Bronchial epithelial cell (primary cell): ENCODE results near the gene ACP2. TPM values are rescaled to one million over a fixed set of nuclear protein-coding genes. Genes with fewer than 3 reads are reported as not detected.
A peak's percentile ranks its signal among the peaks of the same experiment; 100 is the strongest.
"Not testable (repeated sequence)": the region's sequence is repeated elsewhere in the genome, so short reads cannot be mapped to it uniquely, and the experiment has no call there.

Source experiments
- DNase-seq: peaks from one replicate; pipeline ENCODE4 v3.0.0-alpha.2; 2010; ENCODE audit warnings: low read depth
- FAIRE-seq: peaks from 2 replicates; lab custom pipeline; 2011; peaks lifted over from hg19 to GRCh38; lab: Jason Lieb, UNC
- H3K27me3 ChIP-seq: 2 replicates; pipeline ENCODE4 v1.5.1; 2011; ENCODE audit warnings: low read length; ENCODE audit not compliant: control insufficient read depth, insufficient read depth
- H3K36me3 ChIP-seq: 2 replicates; pipeline ENCODE4 v1.5.1; 2011; ENCODE audit warnings: low read length; ENCODE audit not compliant: control insufficient read depth, insufficient read depth
- H3K4me3 ChIP-seq: 2 replicates; pipeline ENCODE4 v1.5.1; 2011; ENCODE audit warnings: mild to moderate bottlenecking, low read depth, low read length, control low read depth
- total RNA-seq: library from RNA; depleted of rRNA; stranded (reverse); fragments of >200 nt; gene quantifications from 2 replicates; pipeline ENCODE4 v1.2.1, GENCODE V29; 2014
- TF ChIP-seq, protein P1 (sequence below): IDR thresholded peaks from 2 replicates; pipeline ENCODE4 v1.5.1; 2011; ENCODE audit warnings: mild to moderate bottlenecking, moderate library complexity, low read length, control low read depth, inconsistent platforms; ENCODE audit not compliant: insufficient read depth, severe bottlenecking

Gene ACP2
- total RNA-seq, 1 donor from 2014 or later, result 8.4 TPM

- FAIRE-seq (peak; percentile 68), DNase-seq (peak; percentile 87)
- H3K27me3 ChIP-seq, result no peaks in the 10 kb centered on the region
- no peaks in the 10 kb centered on the region for H3K36me3 ChIP-seq
- TF ChIP-seq, protein P1, sequence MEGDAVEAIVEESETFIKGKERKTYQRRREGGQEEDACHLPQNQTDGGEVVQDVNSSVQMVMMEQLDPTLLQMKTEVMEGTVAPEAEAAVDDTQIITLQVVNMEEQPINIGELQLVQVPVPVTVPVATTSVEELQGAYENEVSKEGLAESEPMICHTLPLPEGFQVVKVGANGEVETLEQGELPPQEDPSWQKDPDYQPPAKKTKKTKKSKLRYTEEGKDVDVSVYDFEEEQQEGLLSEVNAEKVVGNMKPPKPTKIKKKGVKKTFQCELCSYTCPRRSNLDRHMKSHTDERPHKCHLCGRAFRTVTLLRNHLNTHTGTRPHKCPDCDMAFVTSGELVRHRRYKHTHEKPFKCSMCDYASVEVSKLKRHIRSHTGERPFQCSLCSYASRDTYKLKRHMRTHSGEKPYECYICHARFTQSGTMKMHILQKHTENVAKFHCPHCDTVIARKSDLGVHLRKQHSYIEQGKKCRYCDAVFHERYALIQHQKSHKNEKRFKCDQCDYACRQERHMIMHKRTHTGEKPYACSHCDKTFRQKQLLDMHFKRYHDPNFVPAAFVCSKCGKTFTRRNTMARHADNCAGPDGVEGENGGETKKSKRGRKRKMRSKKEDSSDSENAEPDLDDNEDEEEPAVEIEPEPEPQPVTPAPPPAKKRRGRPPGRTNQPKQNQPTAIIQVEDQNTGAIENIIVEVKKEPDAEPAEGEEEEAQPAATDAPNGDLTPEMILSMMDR, result no peak
- H3K4me3 ChIP-seq, result no peak overlapping the region
These were observed 44.0 kb downstream of the ACP2 start for GRCh38 chr11:47204637-47204989.

GRCh38 chr11:47202576-47202975 is 46.0 kb downstream of the ACP2 start:
- no peak overlapping the region for H3K4me3 ChIP-seq
- DNase-seq, result no peak
- FAIRE-seq, result no peak
- TF ChIP-seq, protein P1, result no peak
- H3K36me3 ChIP-seq, result no peaks in the 10 kb centered on the region
- no peaks in the 10 kb centered on the region for H3K27me3 ChIP-seq

GRCh38 chr11:47201015-47201414 is 47.6 kb downstream of the ACP2 start:
- Histone ChIP-seq H3K4me3 (no peak overlapping the region), H3K36me3 (no peaks in the 10 kb centered on the region), H3K27me3 (no peaks in the 10 kb centered on the region)
- FAIRE-seq, result no peak
- TF ChIP-seq, protein P1, result no peak
- no peak for DNase-seq

GRCh38 chr11:47198161-47198560 is 50.5 kb downstream of the ACP2 start:
- H3K4me3 ChIP-seq, H3K36me3 ChIP-seq, H3K27me3 ChIP-seq, DNase-seq, FAIRE-seq: not testable (repeated sequence)

- Histone ChIP-seq H3K4me3 (no peak overlapping the region), H3K27me3 (no peaks in the 10 kb centered on the region), H3K36me3 (no peaks in the 10 kb centered on the region)
- no peak for DNase-seq
- TF ChIP-seq, protein P1, result no peak
- no peak for FAIRE-seq
These were observed 56.5 kb downstream of the ACP2 start for GRCh38 chr11:47192111-47192510.

GRCh38 chr11:47191137-47191536 is 57.5 kb downstream of the ACP2 start:
- not testable (repeated sequence) for DNase-seq, FAIRE-seq

More at GRCh38 chr11:47191137-47191536, 57.5 kb downstream of the ACP2 start:
- H3K27me3 ChIP-seq, H3K4me3 ChIP-seq, H3K36me3 ChIP-seq: not testable (repeated sequence)

Other genes with a start within 250 kb of the ACP2 start
- gene ARFGAP2, start 71.9 kb downstream of the ACP2 start, total RNA-seq, result 99.7 and 105 TPM in 2 replicates
- 63.2 and 97.1 TPM in 2 replicates for gene PACSIN3, start 62.4 kb downstream of the ACP2 start, total RNA-seq
- gene DDB2, start 33.8 kb downstream of the ACP2 start, total RNA-seq, result 31.5 and 39.0 TPM in 2 replicates
- gene NR1H3, start 9.2 kb upstream of the ACP2 start, total RNA-seq, result 9.5 and 10.1 TPM in 2 replicates
- gene MADD, start 21.3 kb upstream of the ACP2 start, total RNA-seq, result 8.4 and 9.0 TPM in 2 replicates
- under 0.01 TPM in 1 of 2 replicates, not detected in the other for gene MYBPC3, start 103.9 kb upstream of the ACP2 start, total RNA-seq
- not detected in 2 replicates for gene SPI1, start 129.7 kb upstream of the ACP2 start, total RNA-seq
- gene SLC39A13, start 159.8 kb upstream of the ACP2 start, total RNA-seq, result 12.3 and 18.2 TPM in 2 replicates
- 141 and 143 TPM in 2 replicates for gene PSMC3, start 177.6 kb upstream of the ACP2 start, total RNA-seq
- gene RAPSN, start 200.3 kb upstream of the ACP2 start, total RNA-seq, result 0.26 and 0.64 TPM in 2 replicates